Endodermal cell (in vitro differentiated cells): ENCODE results near the gene CELF1. TPM values are rescaled to one million over a fixed set of nuclear protein-coding genes. Genes with fewer than 3 reads are reported as not detected.

ENCODE experiments used
- DNase-seq: peaks from one replicate; pipeline ENCODE4 v3.0.0-alpha.2; 2017
- H3K27ac ChIP-seq: 2 replicates; pipeline ENCODE4 v1.5.1; 2013; ENCODE audit warnings: mild to moderate bottlenecking, low read depth, low read length, moderate library complexity
- H3K27me3 ChIP-seq: 2 replicates; pipeline ENCODE4 v1.6.1; 2013; ENCODE audit warnings: mild to moderate bottlenecking, low read length, moderate library complexity; ENCODE audit not compliant: insufficient read depth, control insufficient read depth, poor library complexity, severe bottlenecking
- H3K36me3 ChIP-seq: 2 replicates; pipeline ENCODE4 v1.7.0; 2013; ENCODE audit warnings: mild to moderate bottlenecking, low read length, moderate library complexity; ENCODE audit not compliant: control insufficient read depth, insufficient read depth
- H3K4me1 ChIP-seq: one replicate; pipeline ENCODE4 v1.7.0; 2013; ENCODE audit warnings: low read length; ENCODE audit not compliant: control insufficient read depth, insufficient read depth
- H3K4me3 ChIP-seq: 2 replicates; pipeline ENCODE4 v1.5.1; 2013; ENCODE audit warnings: mild to moderate bottlenecking, low read length, moderate library complexity
- H3K9ac ChIP-seq: 2 replicates; pipeline ENCODE4 v1.6.1; 2013; ENCODE audit warnings: mild to moderate bottlenecking, low read length, moderate library complexity; ENCODE audit not compliant: poor library complexity, severe bottlenecking; ENCODE audit errors: extremely low read depth
- H3K9me3 ChIP-seq: 2 replicates; pipeline ENCODE4 v1.6.1; 2013; ENCODE audit warnings: mild to moderate bottlenecking, low read length, moderate library complexity; ENCODE audit not compliant: control insufficient read depth
- H3K27ac Mint-ChIP-seq: 2 replicates; pipeline ENCODE4 v1.8.0; 2020; ENCODE audit warnings: mixed read lengths
- H3K27me3 Mint-ChIP-seq: 2 replicates; pipeline ENCODE4 v1.8.0; 2021; ENCODE audit warnings: mild to moderate bottlenecking, mixed read lengths; ENCODE audit not compliant: insufficient read depth
- H3K36me3 Mint-ChIP-seq: 2 replicates; pipeline ENCODE4 v1.8.0; 2020; ENCODE audit warnings: low read depth, mixed read lengths
- H3K4me1 Mint-ChIP-seq: 2 replicates; pipeline ENCODE4 v1.8.0; 2020; ENCODE audit warnings: mixed read lengths
- H3K4me3 Mint-ChIP-seq: 2 replicates; pipeline ENCODE4 v1.8.0; 2020; ENCODE audit warnings: mild to moderate bottlenecking, moderate library complexity, mixed read lengths
- H3K9me3 Mint-ChIP-seq: 2 replicates; pipeline ENCODE4 v1.8.0; 2020; ENCODE audit warnings: mild to moderate bottlenecking, mixed read lengths
- WGBS, 2 experiments: methylation state at CpG; one replicate each; pipeline versions ENCODE4 v1.1.5 to v1.1.7; 2013; ENCODE audit warnings: missing lambda C conversion rate in 2 of 2, mixed read lengths in 1 of 2; ENCODE audit not compliant: insufficient coverage in 1 of 2, insufficient read length in 1 of 2; 5-methylcytosine and 5-hydroxymethylcytosine counted together
- total RNA-seq, 2 donors: library from RNA; stranded (reverse); fragmentation: NEBNext Ultra II Directional in 1 of 2; extraction: Animal tissue kit (Norgen Biotek cat#: 25700) in 1 of 2; gene quantifications; 2 replicates in 1 of 2; 3 replicates in 1 of 2; pipeline ENCODE4 v1.2.1, GENCODE V29; 2021
- TF ChIP-seq, protein P1 (sequence below): fragments of 200-600 bp; sonication (generic); conservative IDR thresholded peaks from 2 replicates; pipeline ENCODE4 v1.5.0; 2021; ENCODE audit warnings: antibody characterized with exemption, mild to moderate bottlenecking

The CELF1 gene
- total RNA-seq, 2 donors from 2014 or later, result 202 to 205 TPM

GRCh38 chr11:47466701-47467250 lies 86.2 kb downstream of the CELF1 start:
- Mint-ChIP-seq H3K4me1 (peaks cover 40% of the 10 kb centered on the region), H3K9me3 (no peaks in the 10 kb centered on the region), H3K27ac (peak overlapping the region; percentile 76), H3K4me3 (no peak overlapping the region), H3K27me3 (no peaks in the 10 kb centered on the region), H3K36me3 (peaks cover 64% of the 10 kb centered on the region)
- peaks cover 89% of the 10 kb centered on the region for H3K36me3 ChIP-seq
- peak overlapping the region; percentile 67 for H3K27ac ChIP-seq
- H3K9ac ChIP-seq, result no peak overlapping the region
- peak; percentile 55 for DNase-seq
- TF ChIP-seq, protein P1, sequence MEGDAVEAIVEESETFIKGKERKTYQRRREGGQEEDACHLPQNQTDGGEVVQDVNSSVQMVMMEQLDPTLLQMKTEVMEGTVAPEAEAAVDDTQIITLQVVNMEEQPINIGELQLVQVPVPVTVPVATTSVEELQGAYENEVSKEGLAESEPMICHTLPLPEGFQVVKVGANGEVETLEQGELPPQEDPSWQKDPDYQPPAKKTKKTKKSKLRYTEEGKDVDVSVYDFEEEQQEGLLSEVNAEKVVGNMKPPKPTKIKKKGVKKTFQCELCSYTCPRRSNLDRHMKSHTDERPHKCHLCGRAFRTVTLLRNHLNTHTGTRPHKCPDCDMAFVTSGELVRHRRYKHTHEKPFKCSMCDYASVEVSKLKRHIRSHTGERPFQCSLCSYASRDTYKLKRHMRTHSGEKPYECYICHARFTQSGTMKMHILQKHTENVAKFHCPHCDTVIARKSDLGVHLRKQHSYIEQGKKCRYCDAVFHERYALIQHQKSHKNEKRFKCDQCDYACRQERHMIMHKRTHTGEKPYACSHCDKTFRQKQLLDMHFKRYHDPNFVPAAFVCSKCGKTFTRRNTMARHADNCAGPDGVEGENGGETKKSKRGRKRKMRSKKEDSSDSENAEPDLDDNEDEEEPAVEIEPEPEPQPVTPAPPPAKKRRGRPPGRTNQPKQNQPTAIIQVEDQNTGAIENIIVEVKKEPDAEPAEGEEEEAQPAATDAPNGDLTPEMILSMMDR, result no peak
- H3K27me3 ChIP-seq, result no peaks in the 10 kb centered on the region
- WGBS, 2 experiments, result 75 to 91% methylated on average over 1 to 4 of the region's 4 CpGs
- H3K4me3 ChIP-seq, result no peak overlapping the region
- H3K4me1 ChIP-seq, result peaks cover 20% of the 10 kb centered on the region
- H3K9me3 ChIP-seq, result no peaks in the 10 kb centered on the region

GRCh38 chr11:47466201-47466600 lies 86.7 kb downstream of the CELF1 start:
- H3K36me3 Mint-ChIP-seq, result peaks cover 60% of the 10 kb centered on the region
- DNase-seq, result no peak
- Histone ChIP-seq H3K9me3 (no peaks in the 10 kb centered on the region), H3K4me1 (peaks cover 20% of the 10 kb centered on the region), H3K36me3 (peaks cover 87% of the 10 kb centered on the region), H3K27me3 (no peaks in the 10 kb centered on the region), H3K9ac (no peak overlapping the region), H3K4me3 (no peak overlapping the region), H3K27ac (no peak overlapping the region)
- WGBS, 2 experiments, result 97 to 100% methylated on average over 4 to 5 of the region's 5 CpGs
- H3K4me1 Mint-ChIP-seq, result peaks cover 38% of the 10 kb centered on the region
- H3K4me3 Mint-ChIP-seq, result no peak overlapping the region
- TF ChIP-seq, protein P1, result no peak
- H3K27me3 Mint-ChIP-seq, result no peaks in the 10 kb centered on the region
- no peak overlapping the region for H3K27ac Mint-ChIP-seq
- H3K9me3 Mint-ChIP-seq, result no peaks in the 10 kb centered on the region

GRCh38 chr11:47464483-47464882 lies 88.4 kb downstream of the CELF1 start:
- Mint-ChIP-seq H3K27ac (peak overlapping the region; percentile 66), H3K4me1 (peaks cover 26% of the 10 kb centered on the region), H3K36me3 (peaks cover 58% of the 10 kb centered on the region), H3K4me3 (no peak overlapping the region), H3K9me3 (no peaks in the 10 kb centered on the region), H3K27me3 (no peaks in the 10 kb centered on the region)
- Histone ChIP-seq H3K27ac (no peak overlapping the region), H3K27me3 (no peaks in the 10 kb centered on the region), H3K4me1 (peaks cover 10% of the 10 kb centered on the region), H3K9me3 (no peaks in the 10 kb centered on the region), H3K4me3 (no peak overlapping the region), H3K36me3 (peaks cover 81% of the 10 kb centered on the region), H3K9ac (no peak overlapping the region)
- peak; percentile 59 for DNase-seq
- TF ChIP-seq, protein P1, result no peak
- 92% methylated on average over 5 of the region's 5 CpGs; no CpG with 5 or more reads in 1 of the 2 experiments for whole genome bisulfite sequencing, 2 experiments
